GM12892 (cell line): ENCODE data around the gene PDSS2.
"Not testable (repeated sequence)": the region's sequence is repeated elsewhere in the genome, so short reads cannot be mapped to it uniquely, and the experiment has no call there.

Experiments
- DNase-seq: peaks from one replicate; pipeline ENCODE4 v3.0.0; 2011; ENCODE audit not compliant: insufficient read length
- FAIRE-seq: peaks from 2 replicates; lab custom pipeline; 2011; peaks lifted over from hg19 to GRCh38; lab: Jason Lieb, UNC
- POLR2A ChIP-seq: IDR thresholded peaks from 2 replicates; pipeline ENCODE4 v1.6.1; 2011; ENCODE audit warnings: low read depth, low read length, control low read depth
- POLR2AphosphoS5 ChIP-seq: IDR thresholded peaks from 2 replicates; pipeline ENCODE4 v1.6.1; 2011; ENCODE audit warnings: low read depth, low read length, control low read depth
- TAF1 ChIP-seq: IDR thresholded peaks from 2 replicates; pipeline ENCODE4 v1.6.1; 2011; ENCODE audit warnings: low read depth, mild to moderate bottlenecking, control low read depth, low read length, borderline replicate concordance

Gene PDSS2

DNA sequence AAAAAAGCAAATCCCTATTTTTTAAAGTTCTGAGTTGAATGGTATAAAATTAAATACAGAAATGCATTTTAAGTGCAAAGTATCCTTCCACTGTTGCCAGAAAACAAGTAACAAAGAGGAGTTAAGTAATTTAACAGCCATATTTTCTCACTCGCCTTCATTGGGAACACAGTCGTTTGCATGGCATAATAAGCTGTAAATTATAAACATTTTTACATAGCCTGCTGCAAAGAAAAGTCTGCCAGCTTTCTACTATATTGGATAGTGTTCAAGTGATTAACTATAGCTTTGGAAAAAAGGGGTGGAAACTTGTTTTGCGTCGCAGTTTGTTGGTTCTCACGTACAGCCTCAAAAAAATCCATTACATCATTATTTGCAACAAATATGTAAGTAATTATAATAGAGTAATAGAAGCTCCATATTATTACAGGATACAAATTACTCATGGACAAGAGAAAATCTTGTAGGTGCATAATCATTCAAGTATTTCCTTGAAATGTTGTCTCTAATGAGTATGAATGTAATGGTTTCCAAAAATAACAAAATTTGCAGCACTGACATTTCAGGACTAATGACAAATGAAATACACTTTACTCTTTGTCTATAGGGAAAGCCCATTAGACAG is 139.3 kb downstream of the PDSS2 start:
- TF ChIP-seq POLR2A (no peak), TAF1 (no peak), POLR2AphosphoS5 (no peak)
- DNase-seq (no peak), FAIRE-seq (no peak)

DNA sequence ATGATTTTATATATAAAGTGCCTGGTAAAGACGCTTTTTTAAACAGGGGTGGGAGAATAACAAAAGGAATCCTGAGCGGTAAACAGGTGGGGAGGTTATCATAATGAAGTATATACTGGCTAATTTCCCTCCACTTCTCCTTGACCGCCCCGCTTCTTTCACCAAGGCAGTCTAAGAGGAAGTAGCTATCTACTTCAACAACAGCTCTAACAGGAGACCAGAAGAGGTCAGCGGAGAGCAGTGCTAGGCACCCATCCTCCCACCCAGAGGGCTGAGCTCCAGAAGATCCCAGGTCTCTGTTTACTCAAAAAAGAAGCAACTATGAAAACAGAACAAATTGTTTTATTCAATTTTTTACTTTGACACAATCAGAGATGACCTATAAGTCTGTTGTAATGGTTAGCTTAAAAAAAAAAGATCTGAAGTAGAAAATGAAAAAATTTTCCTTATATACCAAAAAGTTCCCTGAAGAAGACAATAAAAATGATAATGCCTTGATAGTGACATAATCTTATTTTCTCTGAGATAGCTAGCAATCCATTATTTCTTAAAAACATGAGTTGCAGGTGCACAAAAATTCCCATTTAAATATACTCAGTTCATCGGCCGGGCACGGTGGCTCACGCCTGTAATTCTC is 141.1 kb downstream of the PDSS2 start:
- TF ChIP-seq TAF1 (no peak), POLR2AphosphoS5 (no peak), POLR2A (no peak)
- peak; percentile 84 for FAIRE-seq
- DNase-seq = peak; percentile 15

DNA sequence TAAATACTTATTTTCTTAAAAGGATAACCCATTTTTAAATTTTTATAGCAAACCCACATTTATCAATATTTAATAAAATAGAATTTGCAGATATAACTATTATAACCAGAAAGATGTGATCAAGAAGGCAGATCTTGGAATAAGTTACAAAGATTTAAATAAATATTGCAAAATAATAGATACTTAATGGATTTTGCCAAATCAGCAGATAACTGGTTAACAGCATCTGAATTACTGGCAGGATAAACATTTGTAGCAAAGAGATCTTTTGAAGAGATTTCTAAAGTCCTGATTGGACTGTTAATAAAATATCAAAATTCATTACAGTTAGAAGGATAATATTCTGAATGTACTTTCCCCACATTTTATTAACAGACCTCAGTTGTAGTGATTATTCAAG is 144.2 kb downstream of the PDSS2 start:
- TF ChIP-seq POLR2A = no peak
- no peak for TF ChIP-seq TAF1
- TF ChIP-seq POLR2AphosphoS5 = no peak
- DNase-seq = no peak
- no peak for FAIRE-seq

DNA sequence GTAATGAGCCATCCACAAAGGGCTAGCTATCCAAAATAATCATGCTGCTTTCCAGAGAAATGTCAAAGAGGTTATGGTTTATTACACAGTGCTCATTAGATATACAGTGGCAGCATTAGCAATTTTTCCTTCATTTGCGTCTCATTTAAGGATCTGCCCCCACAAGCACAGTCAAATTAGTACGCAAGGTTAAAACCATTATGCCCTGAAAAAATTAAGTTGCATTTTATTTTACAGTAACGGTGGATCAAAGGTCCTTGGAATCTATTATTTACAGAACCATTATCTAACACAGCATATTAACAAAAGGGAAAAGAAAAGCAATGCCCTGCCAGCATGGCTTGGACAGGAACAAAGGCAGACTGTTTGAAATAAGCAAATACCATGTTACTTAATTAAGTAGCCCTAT is 144.8 kb downstream of the PDSS2 start:
- TF ChIP-seq POLR2AphosphoS5 = no peak
- TF ChIP-seq POLR2A = no peak
- TF ChIP-seq TAF1 = no peak
- DNase-seq (no peak), FAIRE-seq (no peak)

DNA sequence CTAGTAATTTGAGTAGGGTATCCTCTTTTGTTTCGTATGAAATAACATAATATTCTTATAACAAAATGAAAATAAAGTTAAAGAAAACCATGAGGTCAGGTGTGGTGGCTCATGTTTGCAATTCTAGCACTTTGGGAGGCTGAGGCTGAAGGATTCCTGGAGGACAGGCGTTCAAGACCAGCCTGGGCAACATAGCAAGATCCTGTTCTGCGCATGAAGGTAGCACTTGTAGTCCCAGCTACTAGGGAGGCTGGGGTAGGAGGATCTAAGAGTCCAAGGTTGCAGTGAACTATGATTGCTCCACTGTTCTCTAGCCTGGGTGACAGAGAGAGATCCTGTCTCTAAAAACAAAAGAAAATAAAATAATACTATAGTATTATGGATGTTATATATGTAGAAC is 145.6 kb downstream of the PDSS2 start:
- TF ChIP-seq POLR2A (no peak), TAF1 (no peak), POLR2AphosphoS5 (no peak)
- DNase-seq (no peak), FAIRE-seq (no peak)

DNA sequence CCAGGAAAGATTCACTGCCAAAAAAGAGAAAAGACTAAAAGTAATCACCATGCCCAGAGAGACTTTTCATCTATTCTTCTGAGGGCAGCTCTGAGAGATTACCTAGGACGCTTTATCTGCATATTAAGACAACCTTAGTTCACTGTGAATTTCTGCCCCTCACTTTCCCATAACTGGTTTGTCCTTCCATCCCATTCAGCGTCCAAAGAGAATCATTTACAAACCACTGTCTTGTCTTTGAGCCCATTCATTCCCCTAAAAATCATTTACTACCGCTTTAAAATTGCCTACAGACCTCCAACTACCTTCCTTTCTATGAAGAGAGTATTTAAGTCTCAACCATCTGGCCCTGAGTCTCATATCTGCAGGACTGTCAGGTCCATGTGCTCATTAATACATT is 149.0 kb downstream of the PDSS2 start:
- no peak for DNase-seq
- TF ChIP-seq POLR2A (no peak), TAF1 (no peak), POLR2AphosphoS5 (no peak)
- FAIRE-seq = no peak

DNA sequence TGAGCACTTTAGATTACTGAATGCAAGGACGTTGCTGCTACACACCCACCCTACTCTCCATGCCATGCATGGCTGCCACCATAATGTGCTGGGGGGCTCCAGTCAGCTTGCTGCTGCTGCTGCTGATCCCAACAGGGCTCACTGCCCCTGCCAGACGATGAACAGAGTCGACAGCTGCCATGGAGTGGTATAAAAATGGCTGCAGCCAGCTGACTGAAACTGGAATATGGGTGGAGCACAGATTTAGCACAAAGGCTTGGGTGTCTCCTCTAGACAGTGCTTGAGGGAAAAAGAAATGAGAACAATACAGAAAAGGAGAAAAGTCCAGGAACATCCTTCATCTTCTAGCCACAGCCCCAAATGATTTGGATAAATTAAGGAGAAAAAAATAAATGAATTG is 150.7 kb downstream of the PDSS2 start:
- TF ChIP-seq POLR2AphosphoS5 (no peak), TAF1 (no peak), POLR2A (no peak)
- no peak for FAIRE-seq

DNA sequence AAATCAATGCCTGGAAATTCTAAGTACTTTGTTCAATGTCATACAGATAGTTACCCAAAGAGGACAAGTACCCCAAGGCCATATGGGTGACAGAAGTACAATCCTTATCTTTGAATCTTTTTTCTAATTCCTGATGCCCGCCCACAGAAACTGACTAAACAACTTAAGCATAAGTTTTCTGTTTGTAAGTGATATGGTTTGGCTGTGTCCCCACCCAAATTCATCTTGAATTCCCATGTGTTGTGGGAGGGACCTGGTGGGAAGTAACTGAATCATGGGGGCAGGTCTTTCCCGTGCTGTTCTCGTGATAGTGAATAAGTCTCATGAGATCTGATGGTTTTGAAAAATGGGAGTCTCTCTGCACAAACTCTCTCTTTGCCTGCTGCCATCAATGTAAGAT is 153.4 kb downstream of the PDSS2 start:
- not testable (repeated sequence) for FAIRE-seq, DNase-seq

More for the DNA sequence above, 150.7 kb downstream of the PDSS2 start:
- DNase-seq = no peak

DNA sequence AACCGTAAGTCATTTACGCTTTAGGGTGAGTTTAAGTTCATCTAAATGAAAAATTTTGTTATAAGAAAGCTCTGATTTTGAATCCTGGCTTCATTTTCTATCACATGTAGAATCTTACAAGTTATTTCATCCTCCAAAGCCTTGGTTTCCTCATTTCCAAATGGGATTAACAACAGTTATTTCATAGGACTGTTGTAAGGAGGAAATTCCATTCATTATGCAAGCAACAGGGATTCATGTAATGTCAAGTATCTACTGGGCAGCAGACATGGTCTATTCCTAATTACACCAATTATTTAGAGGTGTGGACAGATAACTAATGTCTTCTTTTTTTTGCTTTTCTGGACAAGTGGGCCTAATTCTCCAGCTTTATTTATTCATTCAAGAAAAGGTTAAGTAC is 154.0 kb downstream of the PDSS2 start:
- TF ChIP-seq POLR2AphosphoS5 (no peak), TAF1 (no peak), POLR2A (no peak)
- no peak for FAIRE-seq
- DNase-seq = no peak

DNA sequence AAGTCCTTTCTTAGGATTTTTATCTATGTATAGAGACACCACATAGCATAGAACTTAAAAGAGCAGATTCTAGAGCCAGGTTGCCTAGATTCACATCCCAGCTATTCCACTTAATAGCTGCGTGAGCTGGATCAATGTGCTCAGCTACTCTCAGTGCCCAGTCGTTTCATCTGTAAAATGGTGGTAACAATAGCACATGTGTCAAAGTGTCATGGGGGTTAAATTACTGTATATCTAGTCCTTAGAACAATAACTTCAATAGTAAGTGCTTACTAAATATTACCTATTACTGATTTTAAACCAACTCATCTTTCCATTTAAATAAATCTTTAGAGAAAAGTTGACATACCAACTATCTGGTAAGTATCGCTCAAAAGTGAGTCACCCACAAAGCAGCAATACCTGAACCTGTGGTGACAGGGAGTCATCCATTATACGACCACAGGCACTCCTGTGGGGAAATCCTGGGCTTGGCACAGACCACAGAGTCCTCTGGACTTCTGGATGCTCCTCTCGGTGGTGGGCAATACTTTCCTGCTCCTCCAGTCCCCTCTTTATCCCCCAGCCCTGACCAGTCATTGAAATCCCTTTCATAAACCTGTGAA is 154.8 kb downstream of the PDSS2 start:
- no peak for FAIRE-seq
- no peak for DNase-seq
- TF ChIP-seq POLR2A = no peak
- no peak for TF ChIP-seq POLR2AphosphoS5
- TF ChIP-seq TAF1 = no peak

DNA sequence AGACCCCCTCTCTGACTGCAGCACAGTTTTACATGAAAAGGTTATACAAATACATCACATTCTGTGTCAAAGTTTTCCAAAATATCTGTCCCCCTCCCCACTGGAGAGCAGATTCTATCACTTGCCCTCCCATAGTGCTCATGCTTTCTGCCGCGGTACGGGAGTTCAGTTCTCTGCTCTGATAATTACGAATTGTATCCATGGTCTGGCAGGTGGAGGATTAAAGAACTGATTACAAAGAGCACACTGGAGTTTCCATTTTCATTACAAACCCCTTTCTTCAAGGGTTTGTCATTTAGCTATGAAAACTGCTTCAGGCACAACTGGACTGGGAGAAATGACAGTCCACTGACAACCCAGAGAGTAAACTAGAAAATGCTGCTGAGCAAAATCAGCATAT is 166.0 kb downstream of the PDSS2 start:
- TF ChIP-seq POLR2A (no peak), POLR2AphosphoS5 (no peak), TAF1 (no peak)
- FAIRE-seq = no peak
- DNase-seq = no peak

DNA sequence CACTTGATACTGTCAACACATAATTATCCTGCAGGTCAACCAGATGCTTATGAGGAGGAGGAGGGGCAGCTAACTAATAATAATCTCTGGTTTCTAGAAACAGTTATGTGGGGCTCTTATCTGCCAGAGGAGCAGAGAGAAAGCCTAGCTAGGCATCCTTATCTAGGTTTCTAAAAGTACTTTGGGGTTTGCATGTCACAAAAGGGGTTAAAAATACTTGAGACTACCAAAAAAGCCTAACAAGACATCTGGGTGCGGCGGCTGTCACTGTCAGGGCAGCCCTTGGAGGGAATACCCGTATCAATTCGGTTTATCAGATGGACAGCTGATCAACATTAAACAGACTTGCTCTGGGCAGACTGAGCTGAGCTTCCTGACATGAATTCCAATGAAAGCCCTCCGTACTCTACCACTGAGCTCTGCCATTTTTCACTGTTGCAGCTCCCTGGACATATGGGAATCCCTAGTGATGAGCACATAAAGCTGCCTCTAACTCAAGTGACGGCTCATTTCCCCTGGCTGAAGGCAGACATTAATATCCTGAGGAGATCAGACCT is 166.6 kb downstream of the PDSS2 start:
- no peak for TF ChIP-seq TAF1
- TF ChIP-seq POLR2AphosphoS5 = no peak
- TF ChIP-seq POLR2A = no peak
- FAIRE-seq (no peak), DNase-seq (no peak)
